Measurements from ENCODE around the gene GORASP1. TPM values are rescaled to one million over a fixed set of nuclear protein-coding genes. Genes with fewer than 3 reads are reported as not detected.

GORASP1 gene
- total and polyA plus RNA-seq, 2 of the 13 experiments (the other 11 are each of a cell fraction or from before 2014, with no cell fraction given) = 36.4 to 39.8 TPM

GRCh38 chr3:39088456-39088855 is 19.0 kb downstream of the GORASP1 start:
- 96% methylated on average over 3 of the region's 3 CpGs for WGBS (ENCODE audit: low lambda C conversion rate)
- FAIRE-seq (no peak), DNase-seq (ENCODE audit: low spot score) (no peak), ATAC-seq (no peak)
- CTCF ChIA-PET (ENCODE audit: low intra/inter-chr PET ratio, low total read pairs) = no interaction called here
- H3K27ac ChIP-seq (ENCODE audit: extremely low read length, insufficient read depth, low read length) = no peak overlapping the region
- H3K27me3 ChIP-seq (ENCODE audit: control insufficient read depth in 1 of 2, insufficient read depth in 2 of 2, low read length in 2 of 2) = no peaks in the 10 kb centered on the region
- H3K4me1 ChIP-seq (ENCODE audit: insufficient read depth, low read length) = no peaks in the 10 kb centered on the region
- POLR2A ChIA-PET = no interaction called here
- H3K36me3 ChIP-seq (replicated peaks in 1 of 2; ENCODE audit: control insufficient read depth in 1 of 2, insufficient read depth in 2 of 2, low read length in 2 of 2) = peaks cover 11 to 80% of the 10 kb centered on the region in 2 experiments; a peak in 4 of 5 replicates
- in situ Hi-C loops (cut with HindIII; ENCODE audit: extremely low pct_ligation_motif_present, low pct_unique_long_range_greater_than_20kb) (no loop called here), intact Hi-C loops (cut with micrococcal nuclease; ENCODE audit: unreplicated experiment) (no loop called here)
- H3K9me3 ChIP-seq (ENCODE audit: low read length) = no peaks in the 10 kb centered on the region
- no peak overlapping the region for H2AFZ ChIP-seq (ENCODE audit: low read length)
- no peak overlapping the region for H3K4me3 ChIP-seq (replicated peaks in 1 of 3; ENCODE audit: insufficient read depth in 1 of 3, low read depth in 2 of 3, low read length in 3 of 3)
- no peak overlapping the region for H3K4me2 ChIP-seq (ENCODE audit: low read depth, low read length)
- H3K9ac ChIP-seq (ENCODE audit: insufficient read depth, low read depth, low read length) = no peak overlapping the region
- H4K20me1 ChIP-seq (ENCODE audit: insufficient read depth, low read length) = no peaks in the 10 kb centered on the region
- H3K79me2 ChIP-seq (ENCODE audit: insufficient read depth, low read length) = no peaks in the 10 kb centered on the region
- BruUV-seq (replicated peaks) = no TSS peak
- TF ChIP-seq SETDB1 (CRISPR knock-in tag; IDR thresholded peaks at IDR 0.05; ENCODE audit: borderline replicate concordance) = no peak
- no peak for TF ChIP-seq HMG20B (CRISPR knock-in tag; conservative IDR thresholded peaks at IDR 0.05)
- no peak for TF ChIP-seq TEAD3 (CRISPR knock-in tag; optimal IDR thresholded peaks at IDR 0.05; ENCODE audit: borderline replicate concordance)
- no peak for TF ChIP-seq ZNF574 (CRISPR knock-in tag; IDR thresholded peaks at IDR 0.05)
- no peak for TF ChIP-seq ZNF343 (CRISPR knock-in tag; IDR thresholded peaks at IDR 0.05)
- TF ChIP-seq MYC (CRISPR knock-in tag; IDR thresholded peaks at IDR 0.05; ENCODE audit: borderline replicate concordance) = no peak
- no peak for TF ChIP-seq KIAA2018 (CRISPR knock-in tag; IDR thresholded peaks at IDR 0.05; ENCODE audit: borderline replicate concordance)
- no peak for TF ChIP-seq ZBTB2 (CRISPR knock-in tag; IDR thresholded peaks at IDR 0.05; ENCODE audit: low read depth)
- TF ChIP-seq RFX1 (IDR thresholded peaks at IDR 0.05) = no peak
- no peak for TF ChIP-seq KLF11 (CRISPR knock-in tag; IDR thresholded peaks at IDR 0.05)
- no peak for TF ChIP-seq ZNF513 (CRISPR knock-in tag; conservative IDR thresholded peaks at IDR 0.05)
